GM21786 (cell line): ENCODE data around the gene HK3.

Experiments
- ATAC-seq: cut with Tn5 transposase; IDR thresholded peaks from one replicate; pipeline ENCODE4 v1.9.1; 2021; ENCODE audit not compliant: unreplicated experiment

The HK3 gene

DNA sequence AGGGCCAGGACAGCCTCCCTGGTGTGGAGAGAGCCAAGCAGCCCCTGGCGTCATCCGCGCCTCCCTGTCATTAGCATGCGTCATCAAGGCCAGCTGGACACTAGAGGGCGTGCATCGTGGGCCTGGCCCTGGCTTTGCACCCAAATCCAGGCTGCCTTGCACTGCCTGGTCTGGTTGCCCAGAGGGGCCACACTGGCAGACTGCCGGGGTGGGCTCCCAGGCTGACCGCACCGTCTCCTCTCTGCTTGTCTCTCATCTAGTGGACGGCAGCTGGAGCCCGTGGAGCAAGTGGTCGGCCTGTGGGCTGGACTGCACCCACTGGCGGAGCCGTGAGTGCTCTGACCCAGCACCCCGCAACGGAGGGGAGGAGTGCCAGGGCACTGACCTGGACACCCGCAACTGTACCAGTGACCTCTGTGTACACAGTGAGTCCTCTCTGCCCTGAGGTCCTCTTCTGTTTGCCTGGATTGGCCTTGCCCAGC lies 29.0 kb downstream of the HK3 start:
- no peak for ATAC-seq

DNA sequence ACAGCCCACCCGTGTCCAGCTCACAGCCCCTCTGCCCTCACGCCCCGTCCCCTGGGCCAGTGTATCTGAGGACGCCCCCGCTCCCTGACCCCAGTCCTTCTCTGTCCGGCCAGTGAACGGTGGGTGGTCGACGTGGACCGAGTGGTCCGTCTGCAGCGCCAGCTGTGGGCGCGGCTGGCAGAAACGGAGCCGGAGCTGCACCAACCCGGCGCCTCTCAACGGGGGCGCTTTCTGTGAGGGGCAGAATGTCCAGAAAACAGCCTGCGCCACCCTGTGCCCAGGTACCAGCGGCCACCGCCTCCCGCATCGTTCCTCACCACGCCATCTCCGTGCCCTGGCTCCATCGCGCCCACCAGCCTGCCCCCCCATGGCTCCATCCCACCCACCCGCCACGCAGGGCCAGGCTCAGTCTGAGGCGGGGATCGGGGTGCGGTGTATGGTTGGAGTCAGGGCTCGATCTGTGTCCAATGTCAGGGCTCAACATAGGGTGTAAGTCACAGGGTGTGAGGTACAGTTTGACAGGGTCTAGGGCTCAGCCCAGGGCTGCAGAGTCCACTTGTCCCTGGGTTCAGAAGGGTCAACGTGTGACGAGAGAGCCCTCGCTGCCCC lies 29.5 kb downstream of the HK3 start:
- no peak for ATAC-seq

DNA sequence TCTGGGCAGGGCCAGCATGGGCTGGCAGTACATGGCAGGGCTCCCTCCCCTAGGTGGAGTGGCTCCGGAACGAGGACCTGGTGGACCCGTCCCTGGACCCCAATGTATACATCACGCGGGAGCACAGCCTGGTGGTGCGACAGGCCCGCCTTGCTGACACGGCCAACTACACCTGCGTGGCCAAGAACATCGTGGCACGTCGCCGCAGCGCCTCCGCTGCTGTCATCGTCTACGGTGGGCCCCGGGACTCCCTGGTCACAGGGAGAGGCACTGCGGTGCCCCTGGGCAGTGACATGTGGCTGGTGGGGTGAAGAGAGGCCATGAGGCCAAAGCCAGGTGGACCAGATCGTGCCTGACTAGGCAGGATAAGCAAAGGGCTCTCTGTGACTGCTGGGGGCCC lies 30.4 kb downstream of the HK3 start:
- ATAC-seq: no peak

DNA sequence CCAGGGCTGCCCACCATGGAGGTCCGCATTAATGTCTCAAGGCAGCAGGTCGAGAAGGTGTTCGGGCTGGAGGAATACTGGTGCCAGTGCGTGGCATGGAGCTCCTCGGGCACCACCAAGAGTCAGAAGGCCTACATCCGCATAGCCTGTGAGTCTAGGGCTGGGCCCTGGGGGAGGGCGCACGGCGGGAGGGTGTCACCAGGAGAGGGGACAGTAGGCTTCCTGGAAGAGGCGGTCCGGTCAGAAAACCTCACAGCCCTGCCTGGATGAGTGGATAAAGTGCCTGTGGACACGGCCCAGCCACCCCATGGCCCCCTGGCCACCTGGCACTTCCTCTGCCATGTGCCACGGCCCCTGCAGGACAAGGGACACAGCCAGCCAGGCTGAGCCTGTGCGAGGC lies 31.0 kb downstream of the HK3 start:
- ATAC-seq: no peak

DNA sequence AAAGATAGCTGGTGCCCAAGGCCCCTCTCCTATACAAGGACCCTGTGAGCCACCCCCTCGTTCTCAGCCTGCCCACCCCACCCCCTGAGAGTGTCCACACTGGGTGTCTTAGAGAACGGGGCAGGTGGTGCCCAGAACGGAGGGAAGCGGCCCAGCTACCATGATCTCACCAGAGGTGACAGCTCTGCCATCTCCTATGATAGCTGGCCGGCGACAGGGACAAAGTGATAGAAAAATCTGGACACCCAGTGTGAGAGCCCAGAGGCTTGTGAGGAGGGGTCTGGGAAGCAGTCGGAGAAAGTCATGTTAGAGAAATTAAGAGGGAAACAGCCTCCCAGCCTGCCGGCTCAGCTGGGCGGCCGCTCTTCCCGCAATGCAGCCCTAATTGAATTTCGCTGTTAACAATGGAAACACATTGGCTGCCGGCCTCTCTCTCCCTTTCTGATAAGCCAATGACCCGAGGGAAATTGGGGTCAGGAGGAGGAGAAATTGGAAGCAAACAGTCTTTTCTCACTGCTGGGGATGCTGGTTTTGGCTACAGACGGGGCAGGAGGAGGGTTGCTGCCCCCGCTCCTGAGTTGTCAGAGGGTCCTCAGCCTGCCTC lies 32.3 kb downstream of the HK3 start:
- no peak for ATAC-seq

DNA sequence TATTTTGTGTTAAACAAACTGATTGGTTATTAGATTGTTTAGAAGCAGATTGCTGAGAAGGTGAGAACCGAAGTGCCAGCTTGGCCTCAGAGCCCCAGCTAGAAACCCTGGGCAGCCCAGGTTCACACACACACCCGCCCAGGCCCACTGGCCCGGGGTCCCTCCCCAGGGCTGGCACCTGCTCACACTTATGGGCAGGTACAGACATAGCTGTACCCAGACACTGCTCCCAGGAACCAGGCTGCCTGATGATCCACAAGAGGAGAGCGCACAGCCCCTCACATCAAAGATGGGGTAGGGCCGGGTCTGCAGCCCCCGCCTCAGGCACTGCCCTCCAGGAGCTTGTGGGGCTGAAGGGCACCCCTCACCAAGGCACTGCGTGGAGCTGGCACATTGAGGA lies 33.2 kb downstream of the HK3 start:
- no peak for ATAC-seq

DNA sequence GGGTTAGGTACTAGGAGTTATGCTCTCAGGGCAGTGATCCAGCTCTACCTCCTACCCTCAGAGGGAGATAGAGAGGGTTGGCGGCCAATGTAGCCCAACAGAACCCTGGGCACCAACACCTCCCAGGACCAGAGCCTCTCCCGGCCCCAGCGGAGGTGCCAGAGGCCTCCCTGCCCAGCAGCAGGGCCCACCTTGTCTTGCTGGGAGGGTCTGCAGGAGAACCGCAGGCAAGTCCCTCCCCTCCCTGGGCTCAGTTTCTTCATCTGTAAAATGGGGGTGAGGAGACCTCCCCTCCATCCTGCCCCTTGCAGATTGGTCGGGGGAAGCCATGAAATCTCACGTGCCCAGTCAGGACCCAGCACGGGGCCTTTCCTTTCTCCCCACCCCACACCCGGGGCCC lies 34.4 kb downstream of the HK3 start:
- no peak for ATAC-seq

DNA sequence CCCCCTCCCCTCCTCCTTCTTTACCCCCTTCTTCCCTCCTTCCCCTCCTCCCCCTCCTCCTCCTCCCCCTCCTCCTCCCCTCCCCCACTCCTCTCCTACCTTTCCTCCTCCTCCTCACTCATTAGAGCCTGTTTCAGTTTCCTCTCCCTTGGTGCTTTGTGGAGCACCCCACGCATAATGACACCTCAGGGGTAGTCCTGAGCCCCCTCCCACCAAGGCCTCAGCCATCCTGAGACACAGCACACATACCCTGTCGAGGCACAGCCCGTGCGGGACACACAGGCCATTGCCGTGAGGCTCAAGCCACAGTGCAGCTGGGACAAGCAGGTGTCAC lies 35.4 kb downstream of the HK3 start:
- ATAC-seq: no peak

DNA sequence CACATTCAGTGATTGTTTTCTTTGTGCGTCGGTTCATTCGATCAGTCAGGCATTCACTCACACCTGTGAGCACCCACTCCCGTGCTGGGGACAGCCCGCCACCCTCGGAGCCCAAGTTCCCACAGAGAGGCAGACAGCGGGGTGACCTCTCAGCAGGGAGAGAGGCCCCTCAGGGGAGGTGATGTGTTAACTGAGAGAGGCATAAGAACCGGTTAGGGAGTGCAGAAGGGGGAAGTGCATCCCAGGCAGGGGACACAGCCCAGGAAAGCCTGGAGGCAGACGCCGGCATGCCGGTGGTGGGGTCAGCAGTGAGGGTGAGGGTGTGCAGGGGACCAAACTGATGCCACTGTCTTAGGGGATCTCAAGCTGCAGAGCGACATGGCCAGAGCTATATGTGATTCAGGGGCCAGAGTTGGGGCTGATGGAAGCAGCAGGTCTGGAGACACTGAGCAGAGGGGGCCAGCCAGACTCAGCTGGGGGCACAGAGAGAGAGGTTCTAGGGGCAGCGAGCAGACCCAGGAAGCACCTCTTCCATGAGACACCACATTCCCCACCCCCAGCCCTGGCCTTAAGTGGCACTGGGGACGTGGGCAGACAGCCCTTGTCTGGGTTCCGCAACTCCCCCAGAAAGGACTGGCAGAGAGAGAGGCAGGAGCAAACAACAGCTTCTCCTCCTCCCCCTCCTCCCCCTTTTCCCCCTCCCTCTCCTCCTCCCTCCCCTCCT lies 35.9 kb downstream of the HK3 start:
- ATAC-seq: no peak

DNA sequence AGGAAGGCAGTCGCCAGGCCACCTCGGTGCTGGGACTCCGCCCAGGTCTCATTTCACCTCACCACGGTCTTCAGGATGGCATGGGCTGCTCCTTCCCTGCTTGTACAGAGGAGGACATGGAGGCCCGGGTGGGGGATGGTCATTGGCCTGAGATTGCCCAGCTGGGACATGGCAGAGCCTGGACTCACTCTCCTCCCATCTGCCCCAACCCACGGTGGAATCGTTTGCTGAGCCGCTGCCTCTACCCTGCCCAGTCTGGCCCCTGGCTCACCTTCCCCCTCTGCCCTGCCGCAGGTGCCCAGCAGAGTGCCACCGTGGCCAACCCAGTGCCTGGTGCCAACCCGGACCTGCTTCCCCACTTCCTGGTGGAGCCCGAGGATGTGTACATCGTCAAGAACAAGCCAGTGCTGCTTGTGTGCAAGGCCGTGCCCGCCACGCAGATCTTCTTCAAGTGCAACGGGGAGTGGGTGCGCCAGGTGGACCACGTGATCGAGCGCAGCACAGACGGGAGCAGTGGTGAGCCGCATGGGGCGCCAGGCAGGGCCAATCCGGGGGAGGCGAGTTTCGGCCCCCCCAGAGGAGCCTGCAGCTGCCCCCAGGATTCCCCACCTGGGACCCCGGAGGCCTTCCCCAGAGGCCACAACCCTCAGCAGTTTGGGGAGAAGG lies 36.7 kb downstream of the HK3 start:
- no peak for ATAC-seq

DNA sequence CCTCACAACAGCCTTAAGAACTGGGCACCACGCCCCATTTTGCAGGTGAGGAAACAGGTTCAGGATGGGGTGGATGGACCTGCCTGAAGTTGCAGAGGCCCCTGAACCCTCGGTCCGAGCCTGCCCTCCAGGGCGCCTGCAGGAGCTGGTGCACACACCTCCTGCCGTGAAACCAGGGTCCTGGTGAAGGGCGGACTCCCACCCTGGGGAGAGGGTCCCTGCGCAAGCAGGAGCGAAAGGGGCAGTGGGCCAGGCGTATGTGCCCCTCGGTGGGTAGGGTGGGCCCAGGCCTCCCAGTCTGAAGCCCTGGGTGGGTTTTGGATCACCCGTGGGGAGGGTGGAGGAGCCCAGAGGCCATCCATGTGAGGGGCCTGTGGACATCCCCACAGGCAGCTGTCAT lies 37.9 kb downstream of the HK3 start:
- no peak for ATAC-seq

DNA sequence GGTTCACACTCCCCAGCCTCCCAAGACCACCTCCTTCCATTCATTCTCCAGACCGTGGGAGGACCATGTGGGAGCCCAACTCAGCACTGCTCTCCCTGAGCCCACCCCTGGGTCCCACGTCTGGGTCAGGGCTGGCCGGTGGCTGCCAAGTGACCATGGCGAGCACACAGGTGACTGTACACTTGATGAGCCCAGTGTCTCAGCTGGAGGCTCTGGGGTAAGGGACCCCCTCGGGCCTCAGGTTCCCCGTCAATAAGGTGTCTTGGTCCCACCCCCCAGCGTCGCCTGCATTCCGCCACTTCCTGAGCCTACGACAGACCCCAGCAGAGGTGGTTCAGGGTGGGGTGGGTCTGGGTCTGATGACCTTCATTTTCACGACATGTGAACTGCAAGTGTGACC lies 38.8 kb downstream of the HK3 start:
- no peak for ATAC-seq

DNA sequence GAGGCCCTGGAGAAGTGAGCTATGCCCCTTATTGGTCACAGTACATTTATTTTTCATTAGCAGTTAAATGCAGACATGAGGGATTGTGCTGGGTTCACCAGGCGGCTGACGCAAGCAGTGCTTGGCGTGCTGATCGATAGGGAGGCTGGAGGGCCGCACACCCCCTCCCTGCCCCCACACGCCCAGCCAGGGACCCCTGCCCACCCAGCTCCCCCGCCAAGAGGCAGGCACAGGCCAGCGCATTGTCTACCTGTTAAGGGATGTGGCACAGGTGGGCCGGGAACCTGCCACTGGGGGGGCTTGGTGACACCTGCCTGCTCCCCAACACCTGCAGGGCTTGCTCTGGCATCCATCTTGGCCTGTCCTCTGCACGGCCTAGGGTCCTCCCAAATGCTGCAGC lies 39.2 kb downstream of the HK3 start:
- ATAC-seq: no peak

DNA sequence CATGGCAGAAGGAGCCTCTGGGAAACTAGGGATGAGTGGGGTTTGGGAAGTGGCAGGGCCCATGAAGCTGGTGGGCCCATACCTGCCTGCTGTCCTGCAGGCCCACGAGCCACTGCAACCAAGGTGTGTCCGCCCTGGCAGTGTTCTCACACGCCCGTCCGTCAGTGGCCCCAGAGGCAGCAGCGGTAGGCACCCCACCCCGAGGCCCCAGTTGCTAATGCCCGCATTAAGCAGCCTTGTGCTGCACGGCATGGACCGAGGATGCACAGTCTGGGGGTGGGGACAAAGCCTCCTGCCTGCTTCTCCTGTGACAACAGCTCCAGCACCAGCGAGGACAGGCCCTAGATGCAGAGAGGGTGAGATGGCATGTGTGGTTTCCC lies 41.3 kb downstream of the HK3 start:
- no peak for ATAC-seq

DNA sequence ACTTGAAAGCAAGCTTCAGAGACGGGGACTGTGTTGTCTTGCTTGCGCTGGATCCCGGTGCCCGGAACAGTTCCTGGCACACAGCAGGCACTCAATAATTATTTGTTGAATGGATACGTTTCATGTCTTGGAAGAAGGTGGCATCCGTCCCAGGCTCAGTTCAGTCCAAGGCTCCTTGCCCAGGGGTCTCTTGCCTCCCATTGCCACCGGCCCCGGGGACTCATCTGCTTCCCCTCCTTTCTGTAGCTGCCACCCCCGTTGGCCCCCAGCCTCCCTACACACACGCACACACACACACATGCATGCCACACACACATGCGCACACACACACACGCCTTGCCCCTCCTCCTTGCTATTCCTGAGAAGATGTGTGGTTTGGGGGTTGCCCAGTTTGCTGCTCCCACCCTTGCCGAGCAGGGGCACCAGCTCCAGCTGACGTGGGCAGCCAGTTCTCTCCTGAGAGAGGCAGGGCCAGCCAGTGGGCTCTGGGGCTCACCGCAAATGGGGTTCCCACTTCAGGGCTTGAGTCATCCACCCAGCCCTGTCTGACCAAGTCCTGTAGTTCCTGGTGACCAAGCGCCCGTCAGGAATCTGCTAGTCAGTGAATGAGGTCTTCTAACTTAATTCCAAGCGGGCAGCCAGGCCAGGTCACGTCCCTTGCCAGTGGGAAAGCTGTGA lies 41.8 kb downstream of the HK3 start:
- no peak for ATAC-seq

DNA sequence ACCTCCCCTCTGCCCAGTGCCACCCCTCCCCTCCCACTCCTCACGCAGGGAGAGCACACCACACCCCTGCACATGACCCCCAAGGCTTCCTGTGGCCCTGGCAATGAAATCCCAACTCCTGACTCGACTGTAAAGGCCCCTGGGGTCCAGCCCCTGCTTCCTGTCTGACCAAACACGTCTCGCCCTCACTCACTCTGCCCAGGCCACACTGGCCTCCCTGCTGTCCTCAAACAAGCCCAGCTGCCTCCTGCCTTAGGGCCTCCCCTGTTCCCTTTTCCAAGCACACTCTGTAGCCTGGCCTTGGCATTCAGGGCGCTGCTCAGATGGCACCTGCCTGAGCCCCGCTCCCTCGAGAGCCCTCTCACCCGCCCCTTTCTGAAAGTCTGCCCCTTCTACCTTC lies 42.4 kb downstream of the HK3 start:
- no peak for ATAC-seq

DNA sequence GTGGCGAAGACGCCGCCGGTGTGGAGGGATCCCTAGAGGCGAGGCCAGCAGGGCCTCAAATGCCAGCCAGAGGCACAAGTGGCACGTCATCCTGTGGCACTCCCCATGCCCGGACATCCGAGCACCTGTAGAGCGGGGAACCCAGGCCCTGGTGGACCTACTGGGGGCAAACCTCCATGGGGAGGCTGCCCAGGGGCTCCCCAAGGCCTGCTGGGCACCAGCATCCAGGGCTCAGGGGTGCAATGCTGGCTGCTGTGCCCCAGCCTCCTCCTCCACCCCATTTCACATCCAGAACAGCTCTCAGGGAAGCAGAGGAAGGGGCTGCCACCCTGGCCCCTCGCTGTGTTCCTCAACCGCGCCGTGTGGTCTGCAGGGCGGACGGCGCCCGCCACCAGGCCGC lies 43.5 kb downstream of the HK3 start:
- ATAC-seq: no peak

DNA sequence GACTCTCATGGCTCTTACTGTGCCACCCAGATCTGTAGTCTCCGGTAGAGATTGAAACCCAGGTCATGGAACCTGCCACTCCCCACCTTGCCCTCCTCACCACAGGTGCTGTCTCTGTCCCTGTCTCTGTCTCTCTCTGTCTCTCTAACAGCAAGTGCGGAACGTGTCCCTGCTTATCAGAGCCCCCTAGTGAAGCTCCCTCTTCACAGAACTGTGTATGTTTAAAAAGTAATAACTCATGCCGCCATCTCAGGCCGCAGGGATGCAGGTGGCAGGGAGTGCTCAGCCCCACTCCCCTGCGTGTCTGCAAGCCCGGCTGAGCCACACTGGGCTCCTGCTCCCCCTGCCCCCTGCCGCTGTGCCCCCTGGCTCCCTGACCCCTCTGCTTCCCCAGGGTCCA lies 45.0 kb downstream of the HK3 start:
- no peak for ATAC-seq

DNA sequence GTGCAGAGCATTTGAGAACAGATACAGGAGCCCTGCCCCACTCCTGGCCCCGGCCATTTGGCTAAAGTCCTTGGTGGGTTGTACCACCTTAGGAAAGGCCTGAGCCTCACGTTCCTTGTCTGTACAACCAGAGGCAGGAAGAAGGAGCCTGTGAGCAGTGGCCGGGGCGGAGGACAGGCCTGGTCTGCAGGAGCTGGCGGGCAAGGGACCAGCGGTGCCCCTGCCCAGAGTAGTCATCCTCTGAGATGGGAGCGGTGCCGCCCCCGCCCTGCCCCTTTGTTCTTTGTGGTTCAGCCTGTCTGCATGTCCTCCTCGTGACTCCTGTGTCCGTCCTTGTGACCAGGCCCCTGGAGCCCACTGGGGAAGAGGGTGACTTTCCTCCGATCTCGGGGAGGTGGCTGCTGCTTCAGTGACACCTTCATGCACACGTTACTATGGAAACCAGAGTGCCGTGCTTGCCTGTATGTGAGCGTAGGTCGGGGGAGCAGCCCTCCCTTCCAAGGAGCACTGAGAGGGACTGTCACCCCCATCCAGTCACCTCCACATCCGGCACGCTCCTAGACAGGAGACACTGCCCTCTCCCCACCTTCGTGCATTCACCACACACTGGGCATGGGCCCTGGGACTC lies 45.9 kb downstream of the HK3 start:
- ATAC-seq: no peak

DNA sequence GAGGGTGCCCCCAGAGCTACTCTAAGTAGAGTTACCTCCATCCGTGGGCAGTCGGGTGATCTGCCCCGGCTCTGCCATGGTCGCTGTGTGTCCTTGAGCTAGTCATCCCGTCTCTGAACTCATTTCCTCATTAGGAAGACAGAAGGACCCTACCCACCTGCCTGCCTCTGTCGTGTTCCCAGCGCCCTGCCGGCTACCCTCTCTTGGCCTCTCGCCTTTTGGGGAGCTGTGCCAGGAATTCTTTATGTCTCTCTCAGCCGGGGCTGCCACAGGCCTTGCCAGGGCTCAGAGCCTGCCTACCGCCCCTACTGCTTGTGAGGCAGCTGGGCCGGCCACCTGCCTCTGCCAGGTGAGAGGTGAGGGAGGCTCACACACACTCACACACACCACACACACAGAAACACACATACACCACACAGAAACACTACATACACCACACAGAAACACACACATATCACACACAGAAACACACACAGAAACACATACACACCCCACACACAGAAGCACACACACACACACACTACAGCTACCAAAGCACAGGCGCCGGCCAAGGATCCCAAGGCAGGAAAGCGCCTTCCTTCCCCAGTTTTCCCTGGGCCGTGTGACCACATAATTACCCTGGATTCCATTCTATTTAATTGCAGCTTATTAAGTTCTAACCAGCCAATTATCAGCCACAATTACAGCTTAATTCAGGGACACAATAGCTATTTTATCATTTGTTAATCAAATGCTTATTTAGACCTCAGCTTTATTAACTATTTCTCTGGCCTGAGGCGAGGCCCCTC lies 47.1 kb downstream of the HK3 start:
- no peak for ATAC-seq
